GM12873 (cell line): ENCODE data around the gene NAGPA.

Experiments used
- TF ChIP-seq, protein P1 (sequence below): IDR thresholded peaks from 2 replicates; pipeline ENCODE4 v1.5.1; 2012; ENCODE audit warnings: low read depth, mild to moderate bottlenecking, moderate library complexity, low read length, control low read depth; ENCODE audit not compliant: insufficient read depth; ENCODE audit errors: missing control alignments

Gene NAGPA

GRCh38 chr16:5033256-5034166, at the start of gene NAGPA:
TSS of gene NAGPA (minus strand) at chr16:5033935. CDS start at chr16:5033914, 21 bp downstream.
- TF ChIP-seq, protein P1, sequence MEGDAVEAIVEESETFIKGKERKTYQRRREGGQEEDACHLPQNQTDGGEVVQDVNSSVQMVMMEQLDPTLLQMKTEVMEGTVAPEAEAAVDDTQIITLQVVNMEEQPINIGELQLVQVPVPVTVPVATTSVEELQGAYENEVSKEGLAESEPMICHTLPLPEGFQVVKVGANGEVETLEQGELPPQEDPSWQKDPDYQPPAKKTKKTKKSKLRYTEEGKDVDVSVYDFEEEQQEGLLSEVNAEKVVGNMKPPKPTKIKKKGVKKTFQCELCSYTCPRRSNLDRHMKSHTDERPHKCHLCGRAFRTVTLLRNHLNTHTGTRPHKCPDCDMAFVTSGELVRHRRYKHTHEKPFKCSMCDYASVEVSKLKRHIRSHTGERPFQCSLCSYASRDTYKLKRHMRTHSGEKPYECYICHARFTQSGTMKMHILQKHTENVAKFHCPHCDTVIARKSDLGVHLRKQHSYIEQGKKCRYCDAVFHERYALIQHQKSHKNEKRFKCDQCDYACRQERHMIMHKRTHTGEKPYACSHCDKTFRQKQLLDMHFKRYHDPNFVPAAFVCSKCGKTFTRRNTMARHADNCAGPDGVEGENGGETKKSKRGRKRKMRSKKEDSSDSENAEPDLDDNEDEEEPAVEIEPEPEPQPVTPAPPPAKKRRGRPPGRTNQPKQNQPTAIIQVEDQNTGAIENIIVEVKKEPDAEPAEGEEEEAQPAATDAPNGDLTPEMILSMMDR = no peak

- TF ChIP-seq, protein P1 = no peak
Measured at GRCh38 chr16:5078626-5079025, 44.9 kb upstream of the NAGPA start.

- TF ChIP-seq, protein P1 = no peak
Measured at GRCh38 chr16:5077304-5077703, 43.6 kb upstream of the NAGPA start.

- TF ChIP-seq, protein P1 = no peak
Measured at GRCh38 chr16:5075637-5076036, 41.9 kb upstream of the NAGPA start.

DNA sequence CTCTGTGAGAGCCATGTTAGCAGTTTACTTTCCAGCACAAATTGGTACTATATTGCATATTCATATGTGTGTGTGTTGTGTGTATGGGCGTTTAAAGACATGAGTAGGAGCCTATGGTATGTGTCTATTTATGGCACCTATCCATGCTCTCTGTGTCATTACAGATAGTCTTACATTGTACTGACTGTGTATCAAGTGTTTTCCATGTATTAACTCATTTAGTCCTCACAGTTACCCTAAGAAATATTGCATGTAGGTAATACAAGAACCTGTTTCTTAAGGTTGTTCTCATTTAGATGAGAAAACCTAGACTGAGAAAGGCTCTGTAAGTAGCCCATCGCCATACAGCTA, 39.5 kb upstream of the NAGPA start:
- TF ChIP-seq, protein P1 = no peak

GRCh38 chr16:5072334-5073278, 38.9 kb upstream of the NAGPA start:
- TF ChIP-seq, protein P1 = no peak
